Glutamatergic neuron (in vitro differentiated cells): Measurements from ENCODE around the gene SIPA1L3. TPM values are rescaled to one million over a fixed set of nuclear protein-coding genes. Genes with fewer than 3 reads are reported as not detected.

ENCODE experiments used
- DNase-seq: peaks from one replicate; pipeline ENCODE4 v3.0.0; 2022
- H3K27ac Mint-ChIP-seq: one replicate; pipeline ENCODE4 v1.8.0; 2020; ENCODE audit warnings: mild to moderate bottlenecking, mixed read lengths, inconsistent platforms; ENCODE audit not compliant: unreplicated experiment
- H3K27me3 Mint-ChIP-seq: one replicate; pipeline ENCODE4 v1.8.0; 2020; ENCODE audit warnings: mild to moderate bottlenecking, moderate library complexity, mixed read lengths, inconsistent platforms; ENCODE audit not compliant: unreplicated experiment
- H3K36me3 Mint-ChIP-seq: one replicate; pipeline ENCODE4 v1.8.0; 2020; ENCODE audit warnings: mild to moderate bottlenecking, mixed read lengths, inconsistent platforms; ENCODE audit not compliant: unreplicated experiment
- H3K4me1 Mint-ChIP-seq: one replicate; pipeline ENCODE4 v1.8.0; 2020; ENCODE audit warnings: mild to moderate bottlenecking, low read depth, mixed read lengths, inconsistent platforms; ENCODE audit not compliant: unreplicated experiment
- H3K4me3 Mint-ChIP-seq: one replicate; pipeline ENCODE4 v1.8.0; 2020; ENCODE audit warnings: mild to moderate bottlenecking, mixed read lengths, inconsistent platforms; ENCODE audit not compliant: unreplicated experiment
- H3K9me3 Mint-ChIP-seq: one replicate; pipeline ENCODE4 v1.8.0; 2020; ENCODE audit warnings: mild to moderate bottlenecking, moderate library complexity, mixed read lengths, inconsistent platforms; ENCODE audit not compliant: unreplicated experiment
- total RNA-seq: library from RNA; stranded (reverse); fragmentation: NEBNext Ultra II Directional; extraction: Animal tissue kit (Norgen Biotek cat#: 25700); gene quantifications from one replicate; pipeline ENCODE4 v1.2.1, GENCODE V29; 2021; ENCODE audit not compliant: unreplicated experiment
- TF ChIP-seq, protein P1 (sequence below): fragments of 200-600 bp; sonication (generic); IDR thresholded peaks from one replicate; pipeline ENCODE4 v1.5.0; 2021; ENCODE audit not compliant: partially characterized antibody, unreplicated experiment

Gene SIPA1L3
- total RNA-seq, 1 donor from 2014 or later: 97.7 TPM

DNA sequence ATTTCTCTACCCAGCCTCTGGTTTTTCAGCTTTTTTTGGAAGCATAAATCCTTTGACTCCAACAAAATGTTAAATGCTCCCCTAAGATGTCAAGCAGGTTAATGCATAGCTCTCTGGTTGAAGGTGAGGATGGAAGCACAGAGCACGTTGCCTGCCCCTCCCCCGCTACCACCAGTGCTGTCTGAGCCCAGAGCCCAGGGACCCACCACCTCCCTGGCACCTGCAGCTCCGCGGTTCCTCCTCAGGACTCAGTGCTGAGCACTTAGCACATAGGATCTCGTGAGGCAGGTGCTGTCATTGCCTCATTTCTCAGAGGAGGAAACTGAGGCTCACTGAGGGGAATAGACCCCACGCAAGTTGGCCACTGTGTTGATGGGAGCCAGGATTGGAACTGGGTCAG is 268.4 kb downstream of the SIPA1L3 start:
- H3K4me3 Mint-ChIP-seq: no peak overlapping the region
- H3K4me1 Mint-ChIP-seq: peaks cover 4% of the 10 kb centered on the region
- H3K27ac Mint-ChIP-seq: no peak overlapping the region
- peaks cover 11% of the 10 kb centered on the region for H3K27me3 Mint-ChIP-seq
- TF ChIP-seq, protein P1, sequence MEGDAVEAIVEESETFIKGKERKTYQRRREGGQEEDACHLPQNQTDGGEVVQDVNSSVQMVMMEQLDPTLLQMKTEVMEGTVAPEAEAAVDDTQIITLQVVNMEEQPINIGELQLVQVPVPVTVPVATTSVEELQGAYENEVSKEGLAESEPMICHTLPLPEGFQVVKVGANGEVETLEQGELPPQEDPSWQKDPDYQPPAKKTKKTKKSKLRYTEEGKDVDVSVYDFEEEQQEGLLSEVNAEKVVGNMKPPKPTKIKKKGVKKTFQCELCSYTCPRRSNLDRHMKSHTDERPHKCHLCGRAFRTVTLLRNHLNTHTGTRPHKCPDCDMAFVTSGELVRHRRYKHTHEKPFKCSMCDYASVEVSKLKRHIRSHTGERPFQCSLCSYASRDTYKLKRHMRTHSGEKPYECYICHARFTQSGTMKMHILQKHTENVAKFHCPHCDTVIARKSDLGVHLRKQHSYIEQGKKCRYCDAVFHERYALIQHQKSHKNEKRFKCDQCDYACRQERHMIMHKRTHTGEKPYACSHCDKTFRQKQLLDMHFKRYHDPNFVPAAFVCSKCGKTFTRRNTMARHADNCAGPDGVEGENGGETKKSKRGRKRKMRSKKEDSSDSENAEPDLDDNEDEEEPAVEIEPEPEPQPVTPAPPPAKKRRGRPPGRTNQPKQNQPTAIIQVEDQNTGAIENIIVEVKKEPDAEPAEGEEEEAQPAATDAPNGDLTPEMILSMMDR: no peak
- peaks cover 5% of the 10 kb centered on the region for H3K36me3 Mint-ChIP-seq
- no peak for DNase-seq
- peaks cover 7% of the 10 kb centered on the region for H3K9me3 Mint-ChIP-seq

DNA sequence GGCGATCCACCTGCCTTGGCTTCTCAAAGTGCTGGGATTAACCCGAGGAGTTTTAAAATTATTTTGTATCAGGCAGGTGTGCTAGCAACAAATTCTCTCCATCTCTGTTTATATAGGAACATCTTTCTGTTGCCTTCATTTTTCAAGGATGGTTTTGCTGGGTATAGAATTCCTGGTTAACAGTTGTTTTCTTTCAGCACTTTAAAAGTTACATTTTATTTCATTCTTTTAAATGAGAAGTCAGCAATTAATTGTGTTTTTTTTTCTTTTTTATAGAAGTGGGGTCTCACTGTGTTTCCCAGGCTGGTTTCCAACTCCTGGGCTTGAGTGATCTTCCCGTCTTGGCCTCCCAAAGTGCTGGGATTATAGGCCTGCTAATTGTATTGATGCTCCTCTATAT is 273.1 kb downstream of the SIPA1L3 start:
- no peak overlapping the region for H3K27ac Mint-ChIP-seq
- peaks cover 12% of the 10 kb centered on the region for H3K36me3 Mint-ChIP-seq
- no peak overlapping the region for H3K4me3 Mint-ChIP-seq
- DNase-seq: no peak
- H3K4me1 Mint-ChIP-seq: peaks cover 8% of the 10 kb centered on the region
- H3K27me3 Mint-ChIP-seq: peaks cover 6% of the 10 kb centered on the region
- TF ChIP-seq, protein P1: no peak
- peaks cover 6% of the 10 kb centered on the region for H3K9me3 Mint-ChIP-seq

DNA sequence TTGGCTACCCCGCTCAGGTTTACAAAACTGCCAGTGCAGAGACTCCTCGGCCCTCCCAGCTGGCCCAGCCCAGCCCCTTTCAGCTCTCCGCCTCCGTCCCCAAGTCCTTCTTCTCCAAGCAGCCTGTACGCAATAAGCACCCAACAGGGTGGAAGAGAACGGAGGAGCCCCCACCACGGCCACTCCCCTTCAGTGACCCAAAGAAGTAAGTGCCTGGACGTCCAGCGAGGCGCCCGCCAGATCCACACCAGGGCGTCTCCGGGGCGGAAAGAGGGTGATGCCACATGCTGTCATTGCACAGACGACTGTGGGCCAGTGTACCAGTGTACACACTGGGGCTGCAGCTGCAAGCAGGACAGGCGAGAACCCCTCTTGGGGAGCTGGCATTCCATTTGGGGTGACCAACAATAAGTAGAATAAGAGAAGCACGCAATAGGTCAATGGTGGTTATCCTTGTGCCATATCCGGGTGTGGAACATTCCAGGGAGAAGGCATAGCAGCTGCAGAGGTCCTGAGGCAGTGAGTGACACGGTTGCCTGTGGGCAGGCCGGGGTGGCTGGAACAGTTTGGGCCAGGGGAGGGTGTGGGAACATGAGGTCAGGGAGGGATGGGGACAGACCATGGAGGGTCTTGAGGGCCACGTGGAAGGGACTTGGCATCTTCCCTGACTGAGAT is 275.7 kb downstream of the SIPA1L3 start:
- Mint-ChIP-seq H3K27me3 (peaks cover 6% of the 10 kb centered on the region), H3K4me3 (no peak overlapping the region), H3K4me1 (peaks cover 8% of the 10 kb centered on the region), H3K36me3 (peaks cover 18% of the 10 kb centered on the region), H3K9me3 (peaks cover 6% of the 10 kb centered on the region), H3K27ac (no peak overlapping the region)
- DNase-seq: no peak
- TF ChIP-seq, protein P1: no peak

- peak; percentile 68 for DNase-seq
- peaks cover 18% of the 10 kb centered on the region for H3K36me3 Mint-ChIP-seq
- H3K27me3 Mint-ChIP-seq: peaks cover 6% of the 10 kb centered on the region
- peaks cover 6% of the 10 kb centered on the region for H3K9me3 Mint-ChIP-seq
- TF ChIP-seq, protein P1: no peak
- peak overlapping the region; percentile 61 for H3K4me3 Mint-ChIP-seq
- peak overlapping the region; percentile 43 for H3K27ac Mint-ChIP-seq
- H3K4me1 Mint-ChIP-seq: peaks cover 8% of the 10 kb centered on the region
These were observed 276.4 kb downstream of the SIPA1L3 start for GRCh38 chr19:38183251-38183897.

DNA sequence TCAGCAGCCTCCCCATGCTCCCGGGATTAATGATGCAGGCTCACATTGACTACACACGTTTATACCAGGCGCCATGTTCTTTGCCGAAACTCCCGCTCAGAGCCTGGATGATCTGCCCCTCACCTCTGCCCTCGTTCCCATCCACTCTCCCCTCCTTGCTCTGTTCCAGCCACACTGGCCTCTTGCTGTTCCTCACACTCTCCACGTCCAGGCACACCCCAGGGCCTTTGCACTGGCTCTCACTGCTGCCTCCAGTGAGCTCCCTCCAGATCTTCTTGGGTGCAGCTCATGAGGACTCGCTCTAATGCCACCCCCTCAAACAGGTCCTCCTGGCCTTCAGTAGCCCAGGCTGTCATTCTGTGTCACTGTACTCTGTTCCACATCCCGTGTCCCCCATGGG is 277.8 kb downstream of the SIPA1L3 start:
- DNase-seq: no peak
- Mint-ChIP-seq H3K4me1 (peaks cover 8% of the 10 kb centered on the region), H3K9me3 (peaks cover 9% of the 10 kb centered on the region), H3K36me3 (peaks cover 18% of the 10 kb centered on the region), H3K27ac (peak overlapping the region; percentile 43), H3K27me3 (peaks cover 6% of the 10 kb centered on the region), H3K4me3 (no peak overlapping the region)
- TF ChIP-seq, protein P1: no peak
